Measurements from ENCODE around the gene GNB5.
"Not testable (repeated sequence)": the region's sequence is repeated elsewhere in the genome, so short reads cannot be mapped to it uniquely, and the experiment has no call there.

GNB5 gene

DNA sequence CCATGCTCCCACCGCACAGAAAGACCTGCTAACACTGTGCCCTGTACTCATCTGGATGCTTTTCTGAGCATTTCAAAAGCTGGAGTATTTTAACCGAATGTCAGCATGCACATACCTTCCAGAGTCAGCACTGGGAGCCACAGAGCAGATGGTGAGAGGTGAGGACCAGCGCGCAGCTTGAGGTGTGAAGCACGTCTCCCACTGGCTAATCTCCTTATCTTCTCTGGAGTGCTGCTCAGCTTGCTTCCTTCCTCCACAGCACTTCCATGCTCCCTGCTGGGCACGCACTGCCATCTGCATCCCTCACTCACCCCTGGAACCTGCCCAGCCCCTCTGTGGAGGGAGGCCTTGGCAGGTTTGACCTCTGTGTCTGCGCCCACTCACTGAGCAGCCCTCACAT lies at the start of gene GNB5:
GNB5 (minus strand) TSS at position 186 of the 400 bp plus-strand sequence. CDS start 6,716 bp downstream, outside the sequence.
- no peak for DNase-seq

DNA sequence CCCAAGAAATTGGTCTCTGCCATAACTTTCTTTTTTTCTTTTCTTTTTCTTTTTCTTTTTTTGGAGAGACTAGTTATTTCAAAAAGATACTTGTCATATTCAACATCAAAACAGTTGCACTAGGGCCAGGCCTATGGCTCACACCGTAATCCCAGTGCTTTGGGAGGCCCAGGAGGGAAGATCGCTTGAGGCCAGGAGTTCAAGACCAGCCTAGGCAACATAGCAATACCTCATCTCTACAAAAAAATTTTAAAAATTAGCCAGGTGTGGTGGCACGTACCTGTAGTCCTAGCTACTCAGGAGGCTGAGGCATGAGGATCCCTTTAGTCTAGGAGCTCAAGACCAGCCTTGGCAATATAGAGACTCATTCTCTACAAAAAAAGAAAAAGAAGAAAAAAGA lies 49.0 kb upstream of the GNB5 start:
- DNase-seq = no peak

DNA sequence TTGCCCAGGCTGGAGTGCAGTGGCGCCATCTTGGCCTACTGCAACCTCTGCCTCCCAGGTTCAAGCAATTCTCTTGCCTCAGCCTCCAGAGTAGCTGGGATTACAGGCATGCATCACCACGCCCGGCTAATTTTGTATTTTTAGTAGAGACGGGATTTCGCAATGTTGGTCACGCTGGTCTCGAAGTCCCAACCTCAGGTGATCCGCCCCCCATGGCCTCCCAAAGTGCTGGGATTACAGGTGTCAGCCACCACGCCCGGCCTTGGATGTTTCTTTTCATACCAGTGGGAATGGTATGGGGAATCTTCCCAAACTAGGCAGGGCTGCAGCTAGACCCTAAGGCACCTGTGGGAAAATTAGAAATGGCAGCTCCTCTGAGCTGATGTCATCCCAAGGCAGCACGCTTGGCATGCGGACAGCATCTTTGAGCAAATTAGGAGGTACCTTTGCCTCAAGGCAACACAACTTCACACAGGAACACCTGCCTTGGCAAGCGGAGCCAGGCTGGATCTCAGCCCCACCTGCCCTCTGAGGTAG lies 47.9 kb upstream of the GNB5 start:
- DNase-seq = not testable (repeated sequence)

DNA sequence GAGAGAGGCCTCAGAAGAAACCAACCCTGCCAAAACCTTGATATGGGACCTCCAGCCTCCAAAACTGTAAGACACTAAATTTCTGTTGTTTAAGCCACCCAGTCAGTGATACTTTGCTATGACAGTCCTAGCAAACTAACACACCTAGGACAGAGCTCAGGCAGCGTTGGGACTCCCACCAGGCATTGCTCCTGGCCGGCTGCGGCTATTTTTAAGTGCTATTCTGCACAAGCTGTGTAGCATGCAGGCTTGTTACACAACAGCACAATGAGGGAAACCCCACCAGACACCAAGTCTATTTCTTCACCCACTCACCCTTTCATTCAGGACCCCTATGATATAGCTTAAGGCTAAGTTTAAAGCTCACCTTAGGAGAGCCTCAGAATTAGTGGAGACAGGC lies 47.0 kb upstream of the GNB5 start:
- DNase-seq = no peak

DNA sequence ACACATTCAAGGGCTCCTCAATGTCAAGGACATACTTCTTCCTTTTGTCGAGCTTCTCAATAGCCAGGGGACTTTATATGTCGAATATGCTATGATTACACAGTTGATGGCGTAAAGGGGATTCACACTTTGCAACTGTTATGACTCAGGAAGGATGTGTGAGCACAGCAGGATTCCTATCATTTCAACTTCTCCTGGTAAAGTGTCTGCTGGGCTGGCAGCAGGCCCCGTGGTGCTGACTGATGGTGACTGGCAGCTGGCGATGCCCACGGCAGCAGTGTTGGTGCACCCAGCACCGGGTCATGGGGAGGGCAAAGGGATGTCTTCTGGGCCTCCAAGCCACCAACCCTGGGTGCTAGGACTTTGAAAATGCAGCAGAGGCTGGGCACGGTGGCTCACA lies 44.8 kb upstream of the GNB5 start:
- no peak for DNase-seq

DNA sequence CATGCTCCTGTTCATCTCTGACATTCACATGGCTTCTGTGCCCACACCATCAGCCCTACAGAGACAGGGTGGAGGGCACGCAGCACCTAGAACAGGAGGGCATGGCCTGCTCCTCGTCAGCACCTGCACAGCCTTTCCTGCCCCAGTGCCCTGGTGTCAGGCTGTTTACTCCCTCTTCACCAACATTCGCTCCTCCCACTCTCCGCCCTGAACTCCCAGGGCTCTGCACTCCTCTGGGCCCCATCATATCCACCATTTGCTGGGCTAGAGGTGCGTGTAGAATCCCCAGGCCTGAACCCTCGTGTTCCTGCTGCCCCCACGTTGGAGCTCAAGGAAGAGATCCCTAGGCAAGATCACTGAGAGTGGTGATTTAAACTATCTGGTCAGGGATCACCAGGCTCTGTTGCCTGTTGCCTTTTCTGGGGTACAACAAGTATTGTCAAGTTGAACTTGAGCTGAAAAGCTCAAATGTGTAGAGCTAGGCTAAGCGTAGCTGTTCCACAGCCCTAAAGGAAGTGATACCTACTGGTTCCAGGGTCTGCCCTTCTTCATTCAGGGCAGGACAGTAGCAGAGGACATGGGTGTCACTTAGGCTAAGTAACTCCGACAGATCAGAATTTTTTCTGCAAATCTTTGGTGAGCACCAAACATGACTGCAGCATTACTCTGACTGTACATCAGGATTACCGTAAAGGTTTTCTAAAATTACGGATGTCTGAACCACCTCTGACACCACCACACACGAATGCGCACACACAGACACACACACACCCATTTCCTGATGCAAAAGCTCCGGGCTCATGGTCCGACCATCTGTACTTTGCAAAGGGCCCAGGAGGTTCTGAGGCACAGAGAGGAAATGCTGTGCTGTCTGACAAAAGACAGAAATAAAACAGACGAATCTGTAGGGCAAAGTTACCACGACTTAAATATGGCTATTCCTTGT lies 43.7 kb upstream of the GNB5 start:
- DNase-seq = peak; percentile 70

DNA sequence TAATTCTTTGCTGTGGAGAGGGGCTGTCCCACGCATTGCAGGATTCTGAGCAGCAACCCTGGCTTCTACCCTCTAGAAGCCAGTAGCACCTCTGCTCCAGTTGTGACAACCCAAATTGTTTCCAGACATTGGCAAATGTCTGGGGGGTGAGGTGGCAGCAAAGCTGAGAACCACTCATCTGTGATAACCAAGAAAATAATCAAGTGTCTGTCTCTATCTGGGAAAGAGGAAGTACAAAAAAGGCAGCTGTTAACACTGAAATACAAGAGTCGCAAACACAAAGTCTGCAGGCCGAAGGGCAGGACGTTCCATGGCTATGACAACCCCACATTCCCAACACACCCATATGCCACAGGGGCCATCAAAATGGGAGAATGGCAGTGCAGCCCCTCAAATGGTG lies 42.2 kb upstream of the GNB5 start:
- no peak for DNase-seq

DNA sequence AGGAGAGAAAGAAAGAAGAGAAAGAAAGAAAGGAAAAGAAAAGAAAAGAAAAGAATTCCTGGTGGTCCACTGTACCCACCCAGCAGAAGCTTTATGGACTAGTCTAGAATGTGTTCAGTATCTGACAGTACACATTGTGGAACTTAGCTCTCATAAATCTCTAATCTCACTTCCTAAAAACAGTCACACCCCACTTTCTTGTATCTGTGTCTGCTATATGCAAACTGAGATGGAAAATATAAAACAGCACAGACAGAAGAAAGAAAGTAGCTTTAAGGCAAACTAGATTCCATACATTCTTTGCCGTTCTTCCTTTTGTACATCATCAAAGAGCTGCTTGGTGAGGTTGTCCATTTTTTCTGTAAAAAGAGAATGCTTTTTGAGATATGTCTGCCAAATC lies 41.1 kb upstream of the GNB5 start:
- DNase-seq = no peak

DNA sequence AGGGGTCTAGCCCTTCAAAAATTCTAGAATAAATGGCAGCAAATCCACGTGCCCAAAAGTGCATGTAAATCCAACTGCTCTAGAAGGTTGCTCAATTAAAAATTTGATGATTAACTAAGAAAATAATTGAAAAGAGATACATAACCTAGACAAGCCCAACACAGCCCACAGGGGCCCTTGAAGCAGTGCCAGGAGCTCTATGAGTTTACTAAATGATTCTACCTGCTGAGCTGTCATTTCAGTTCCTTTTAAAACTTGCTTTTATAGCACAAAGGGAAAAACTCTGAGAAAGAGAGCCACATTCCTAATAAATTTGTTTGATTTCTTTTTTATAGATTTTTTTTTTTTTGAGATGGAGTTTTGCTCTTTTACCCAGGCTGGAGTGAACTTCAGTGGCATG lies 38.9 kb upstream of the GNB5 start:
- DNase-seq = no peak

DNA sequence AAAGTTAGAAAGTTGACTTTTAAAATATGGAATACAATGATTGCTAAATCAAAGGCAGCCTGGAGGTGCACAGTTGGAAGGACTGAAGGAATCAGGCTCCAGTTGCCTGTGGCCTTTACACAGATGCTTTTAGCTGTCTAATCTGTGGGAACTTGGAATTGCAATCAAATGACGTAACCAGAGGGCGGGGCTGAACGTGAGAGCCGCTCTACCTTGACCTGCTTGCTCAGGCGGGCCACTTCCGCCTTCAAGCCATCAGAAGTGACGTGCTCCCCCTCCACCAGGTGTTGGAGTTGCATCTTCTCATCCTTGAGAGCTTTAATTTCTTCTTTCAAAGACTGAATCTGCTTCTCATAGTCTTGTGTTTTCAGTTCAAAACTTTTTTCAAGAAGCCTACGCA lies 37.7 kb upstream of the GNB5 start:
- DNase-seq = no peak

DNA sequence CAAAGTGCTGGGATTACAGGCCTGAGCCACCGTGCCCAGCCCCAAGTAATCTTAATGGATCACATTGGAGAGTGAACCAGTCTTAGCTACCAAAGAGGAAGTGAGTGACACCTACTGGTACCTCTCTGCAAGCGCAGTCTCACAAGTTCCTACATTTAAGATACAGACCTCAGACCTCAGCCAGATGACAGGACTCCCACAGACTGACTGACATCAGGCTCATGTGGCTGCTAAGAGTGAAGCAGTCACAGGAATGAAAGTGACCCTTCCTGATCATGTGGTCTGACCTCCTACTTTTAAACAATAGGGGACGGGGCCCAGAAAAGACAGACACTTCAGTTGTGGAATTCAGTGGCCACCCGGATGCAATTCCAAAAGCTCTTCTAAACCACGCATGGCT lies 36.3 kb upstream of the GNB5 start:
- DNase-seq = peak; percentile 84

DNA sequence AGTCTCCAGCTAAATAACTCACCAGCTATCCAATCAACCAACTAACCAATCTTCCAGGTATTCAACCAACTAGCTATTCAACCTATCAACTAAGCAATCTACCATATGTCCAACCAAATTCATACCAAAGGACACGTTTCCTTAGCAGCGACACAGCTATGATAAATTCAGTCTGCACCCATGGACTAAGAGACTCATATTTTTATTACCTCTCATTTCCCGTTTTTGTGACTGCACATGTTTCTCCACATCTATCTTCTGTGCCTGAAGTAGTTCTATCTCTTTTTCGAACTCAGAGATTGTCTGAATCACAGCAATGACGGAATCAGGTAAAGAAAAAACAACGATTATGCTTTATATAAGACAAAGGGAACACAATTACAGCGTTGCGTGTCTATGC lies 34.0 kb upstream of the GNB5 start:
- DNase-seq = no peak

DNA sequence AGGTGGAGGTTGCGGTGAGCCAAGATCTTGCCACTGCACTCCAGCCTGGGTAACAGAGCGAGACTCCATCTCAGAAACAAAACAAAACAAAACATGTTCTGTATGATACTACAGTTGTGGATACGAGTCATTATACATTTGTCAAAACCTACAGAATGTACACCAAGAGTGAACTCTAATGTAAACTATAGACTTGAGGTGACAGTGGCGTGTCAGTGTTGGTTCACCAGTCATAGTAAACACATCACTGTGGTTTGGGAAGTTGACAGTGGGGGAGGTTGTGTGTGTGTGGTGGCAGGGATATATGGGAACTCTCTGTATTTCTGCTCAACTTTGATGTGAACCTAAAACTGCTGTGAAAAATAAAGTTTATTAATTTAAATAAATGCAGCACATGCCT lies 33.0 kb upstream of the GNB5 start:
- DNase-seq = no peak

DNA sequence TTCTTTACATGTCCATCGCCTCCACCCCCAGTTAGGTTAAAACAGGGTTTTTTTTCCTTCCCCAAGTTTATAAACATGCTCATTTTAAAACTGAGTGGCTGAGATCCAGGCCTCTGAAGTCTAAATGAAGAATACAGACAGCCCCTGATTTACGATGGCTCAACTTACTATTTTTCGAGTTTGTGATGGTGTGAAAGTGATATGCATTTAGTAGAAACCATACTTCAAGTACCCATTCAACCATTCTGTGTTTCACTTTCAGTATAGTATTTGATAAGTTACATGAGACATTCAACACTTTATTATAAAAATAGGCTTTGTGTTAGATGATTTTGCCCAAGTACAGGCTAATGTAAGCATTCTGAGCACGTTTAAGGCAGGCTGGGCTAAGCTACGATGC lies 30.5 kb upstream of the GNB5 start:
- no peak for DNase-seq

DNA sequence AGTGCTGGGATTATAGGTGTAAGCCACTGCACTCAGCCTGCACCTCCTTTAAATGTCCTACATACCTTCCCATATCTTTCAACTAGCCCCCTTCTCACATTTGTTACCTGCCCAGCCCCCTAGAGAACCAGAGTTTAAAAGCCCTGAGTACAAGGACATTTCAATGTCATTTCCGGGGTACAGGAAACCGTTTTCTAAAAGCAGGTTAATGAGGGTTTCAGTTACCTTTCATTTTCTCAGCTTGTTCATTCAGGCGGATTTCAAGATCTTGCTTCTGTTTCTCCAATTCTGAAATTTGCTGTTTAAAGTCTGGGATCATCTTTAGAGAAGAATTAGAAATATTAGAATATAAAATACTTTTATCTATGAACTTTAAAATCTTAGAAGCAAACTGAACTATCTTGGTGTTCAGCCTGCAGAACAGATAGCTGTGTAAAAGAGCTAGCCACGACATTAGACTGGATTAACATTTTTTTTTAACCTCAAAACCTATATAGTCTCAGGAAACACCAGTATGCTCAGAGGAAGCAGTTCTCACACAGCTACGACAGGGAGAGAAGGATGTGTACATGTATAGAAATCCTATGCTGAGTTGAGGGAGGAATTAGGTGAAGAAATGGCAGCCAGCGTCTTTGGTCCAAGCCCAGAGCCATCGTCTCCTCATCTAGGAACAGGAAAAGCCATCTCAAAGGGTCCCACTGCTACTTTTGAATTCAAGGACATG lies 29.9 kb upstream of the GNB5 start:
- DNase-seq = no peak

DNA sequence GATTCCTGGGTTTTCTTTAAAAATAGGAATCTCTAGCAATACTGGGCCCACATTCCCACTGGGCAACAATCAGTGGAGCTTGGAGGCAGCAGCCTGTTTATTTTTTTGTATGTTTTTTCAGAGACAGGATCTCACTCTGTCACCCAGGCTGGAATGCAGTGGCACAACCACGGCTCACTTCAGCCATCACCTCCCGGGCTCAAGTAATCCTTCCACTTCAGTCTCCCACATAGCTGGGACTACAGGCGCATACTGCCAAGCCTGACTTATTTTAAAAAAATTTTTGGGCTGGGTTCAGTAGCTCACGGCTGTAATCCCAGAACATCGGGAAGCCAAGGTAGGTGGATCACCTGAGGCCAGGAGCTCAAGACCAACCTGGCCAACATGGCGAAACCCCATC lies 29.1 kb upstream of the GNB5 start:
- DNase-seq = no peak

DNA sequence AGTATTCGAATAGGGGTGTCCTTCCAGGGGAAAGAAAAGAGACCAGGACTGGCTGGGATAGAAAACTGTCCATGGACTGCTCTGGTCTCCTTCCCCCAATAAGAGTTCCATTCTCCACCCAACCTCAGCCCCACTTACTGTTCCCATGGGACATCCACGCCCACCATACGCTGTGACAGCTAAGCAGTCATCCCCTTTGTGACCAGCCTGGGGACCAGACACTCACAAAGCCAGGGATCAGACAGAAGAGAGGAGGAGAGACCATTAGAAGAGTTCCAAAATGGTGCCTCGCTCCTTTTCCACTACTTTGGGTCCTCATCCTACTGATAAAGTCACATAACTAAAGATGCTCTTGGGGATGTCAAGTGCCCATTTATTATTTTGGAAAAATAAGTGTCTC lies 27.6 kb upstream of the GNB5 start:
- DNase-seq = no peak

DNA sequence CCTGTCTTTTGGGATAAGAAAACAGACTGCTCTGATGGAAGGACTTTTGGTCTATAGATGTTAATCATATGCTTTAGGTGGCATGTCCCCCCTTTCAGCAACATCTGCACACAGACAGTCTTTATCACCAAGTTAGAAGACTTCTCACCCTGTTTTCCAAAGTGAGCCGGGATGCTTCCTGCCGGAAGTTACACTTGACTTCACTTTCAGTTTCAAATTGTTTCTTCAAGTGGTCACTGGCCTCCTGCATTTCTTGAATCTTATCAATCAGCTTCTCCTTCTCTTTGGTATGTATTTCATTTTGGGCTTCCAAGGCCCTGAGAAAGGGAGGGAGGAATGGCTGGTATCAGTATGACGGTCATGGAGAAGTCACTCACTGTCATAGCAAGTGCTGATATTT lies 27.2 kb upstream of the GNB5 start:
- DNase-seq = no peak

DNA sequence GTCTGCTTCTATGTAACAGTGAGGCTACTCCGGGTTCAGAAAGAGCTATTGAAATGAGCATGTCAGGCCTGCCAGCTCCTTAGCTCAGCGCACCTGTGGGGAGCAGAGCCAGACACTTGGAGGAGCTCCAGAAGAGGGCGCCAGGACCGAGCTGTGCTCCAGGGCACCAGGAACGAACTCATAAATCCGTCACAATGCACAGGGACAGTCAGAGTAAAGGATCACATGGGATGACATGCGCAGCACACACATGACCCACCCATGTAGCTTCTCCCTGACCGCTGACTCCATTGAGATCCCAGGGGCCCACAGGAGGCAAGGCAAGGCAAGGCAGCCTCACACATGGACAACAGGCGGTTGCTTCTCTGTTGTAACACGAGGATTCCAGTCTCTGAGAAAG lies 26.0 kb upstream of the GNB5 start:
- DNase-seq = peak; percentile 69

DNA sequence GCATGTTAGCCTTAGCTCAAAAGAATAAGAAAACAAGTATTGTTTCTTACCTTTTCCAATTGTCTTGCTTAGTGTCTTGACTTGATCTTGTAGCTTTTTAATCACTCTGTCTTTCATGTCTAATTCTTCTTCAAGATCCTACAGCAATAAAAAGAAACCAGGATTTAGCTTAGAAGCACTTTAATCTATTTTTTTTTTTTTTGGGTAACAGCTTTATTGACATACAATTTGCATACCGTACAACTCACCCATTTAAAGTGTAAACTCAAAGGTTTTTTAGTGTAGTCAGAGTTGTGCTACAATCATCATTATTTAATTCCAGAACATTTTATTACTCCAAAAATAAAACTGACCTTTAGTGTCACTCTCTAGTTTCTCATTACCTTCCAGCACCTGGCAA lies 23.4 kb upstream of the GNB5 start:
- DNase-seq = no peak

DNA sequence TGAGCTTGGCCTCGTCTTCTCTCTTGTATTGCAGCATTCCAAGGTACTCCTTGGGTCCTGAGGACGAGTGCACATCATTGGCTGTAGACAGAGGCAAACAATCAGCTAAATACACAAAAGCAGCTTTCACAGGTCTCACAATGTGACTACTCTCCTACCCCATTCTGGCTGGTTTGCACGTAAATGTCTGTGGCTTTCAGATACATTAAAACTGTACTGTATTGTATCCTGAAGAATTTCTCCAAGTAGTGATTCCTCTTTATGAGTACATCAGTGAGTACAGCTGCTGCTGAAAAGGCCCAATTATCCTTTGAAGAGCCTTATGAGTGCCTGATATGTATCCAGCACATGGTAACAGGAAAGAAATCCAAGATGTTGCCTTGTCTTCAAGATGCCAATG lies 22.0 kb upstream of the GNB5 start:
- no peak for DNase-seq

DNA sequence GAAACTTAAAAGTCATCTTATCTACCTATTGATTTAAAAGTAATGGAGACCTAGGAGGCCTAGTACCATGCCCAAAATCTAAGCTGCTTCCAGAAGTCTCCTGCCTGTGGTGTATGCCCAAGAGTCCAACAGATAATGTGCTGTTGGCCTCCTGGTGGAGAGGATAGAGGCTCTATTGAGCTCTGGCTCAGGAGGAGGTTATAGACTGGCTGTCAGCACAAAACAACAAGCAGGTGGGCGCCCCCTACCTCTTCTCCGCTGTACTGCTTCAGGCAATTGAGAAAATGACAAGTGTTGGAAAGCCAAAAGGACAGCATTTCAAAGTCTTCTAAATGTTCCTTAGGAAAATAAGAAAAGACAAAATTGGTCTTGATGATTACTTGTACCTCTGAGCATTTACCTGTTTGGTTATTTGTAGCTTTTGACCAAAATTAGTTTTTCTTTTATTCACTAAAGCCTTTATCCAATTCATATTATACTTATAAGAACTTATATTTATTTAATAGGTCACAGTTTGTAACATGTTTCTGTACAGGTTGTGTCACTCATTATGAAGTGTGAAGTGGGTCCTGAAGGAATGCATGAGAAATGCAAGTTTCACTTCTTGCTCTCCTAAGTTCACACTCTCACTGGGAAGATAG lies 17.2 kb upstream of the GNB5 start:
- peak; percentile 90 for DNase-seq

DNA sequence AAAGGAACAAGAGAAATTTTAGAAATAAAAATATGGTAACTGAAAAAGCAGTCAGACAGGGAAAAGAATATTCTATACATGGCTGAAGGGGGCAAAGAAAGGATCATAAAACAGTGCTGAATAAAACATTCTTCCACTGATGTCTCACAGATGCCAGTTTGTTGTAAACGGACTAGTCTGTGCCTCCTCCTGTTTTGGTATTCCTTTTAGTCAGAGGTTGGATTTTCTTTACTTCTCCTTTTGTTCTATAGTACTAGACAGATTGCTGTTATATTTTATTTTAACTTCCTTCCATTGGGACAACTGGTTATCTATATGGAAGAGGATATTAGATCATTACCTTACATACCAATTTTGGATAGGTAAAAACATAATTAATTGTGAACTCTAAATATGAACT lies 16.0 kb upstream of the GNB5 start:
- no peak for DNase-seq

DNA sequence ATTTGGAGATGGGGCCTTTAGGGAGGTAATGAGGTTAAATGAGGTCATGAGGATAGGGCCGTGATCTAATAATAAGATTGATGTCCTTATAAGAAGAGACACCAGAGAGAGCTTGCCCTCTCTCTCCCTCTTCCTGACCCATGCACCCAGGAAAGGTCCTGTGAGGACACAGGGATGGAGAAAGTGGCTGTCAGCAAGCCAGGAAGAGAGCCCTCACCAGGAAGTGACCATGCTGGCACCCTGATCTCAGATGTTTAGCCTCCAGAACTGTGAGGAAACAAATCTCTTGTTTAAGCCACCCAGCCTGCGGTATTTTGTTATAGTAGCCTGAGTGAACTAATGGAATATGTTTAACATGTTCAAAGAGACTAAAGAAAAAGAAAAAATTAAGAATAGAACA lies 15.3 kb upstream of the GNB5 start:
- DNase-seq = no peak

All from activated effector memory CD4-positive, alpha-beta T cell treated with anti-CD3 and anti-CD28 coated beads, Interleukin-2, amount 50 U/mL, for 16 hours (primary cell).